COLO668 (cell line): ENCODE data around the gene AKIP1.
"Not testable (repeated sequence)": the region's sequence is repeated elsewhere in the genome, so short reads cannot be mapped to it uniquely, and the experiment has no call there.

Source experiments
- DNase-seq: peaks from one replicate; lab custom pipeline; 2025; ENCODE audit not compliant: unreplicated experiment; lab: John Stamatoyannopoulos, UW

The AKIP1 gene

GRCh38 chr11:8914661-8915018, 3.7 kb downstream of the AKIP1 start:
- DNase-seq: no peak

DNA sequence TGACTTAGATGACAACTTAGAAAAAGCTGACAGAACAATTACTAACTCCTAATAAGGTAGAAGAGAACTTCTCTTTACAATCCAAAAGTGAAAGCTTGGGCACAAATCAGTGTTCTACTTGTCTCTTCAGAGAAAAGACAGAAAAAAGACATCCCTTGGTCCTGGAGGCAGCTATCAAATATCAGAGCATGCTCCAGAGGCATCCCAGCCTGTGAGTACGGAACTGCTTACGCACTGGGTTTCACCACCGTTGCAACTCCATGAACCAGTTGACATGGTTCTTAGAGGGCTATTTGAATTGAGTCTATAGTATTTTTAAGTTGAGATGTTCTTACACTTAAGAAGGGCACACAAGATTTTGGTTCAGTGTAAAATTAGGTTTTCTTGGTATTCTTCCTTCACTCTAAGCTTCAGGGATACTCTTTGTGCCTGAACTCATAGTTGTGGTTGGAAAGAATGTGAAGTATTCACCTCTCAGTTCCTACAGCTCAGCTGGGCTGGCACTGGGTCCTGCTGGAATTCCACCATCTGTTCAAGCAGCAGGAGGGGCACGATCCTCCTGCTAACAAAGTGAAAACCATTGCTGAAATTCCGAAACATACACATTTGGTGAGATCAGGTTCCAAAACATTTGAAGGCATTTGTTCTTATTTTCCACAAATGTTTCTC, 6.3 kb downstream of the AKIP1 start:
- DNase-seq: no peak

- DNase-seq: no peak
These were observed 11.7 kb downstream of the AKIP1 start for GRCh38 chr11:8922691-8923090.

DNA sequence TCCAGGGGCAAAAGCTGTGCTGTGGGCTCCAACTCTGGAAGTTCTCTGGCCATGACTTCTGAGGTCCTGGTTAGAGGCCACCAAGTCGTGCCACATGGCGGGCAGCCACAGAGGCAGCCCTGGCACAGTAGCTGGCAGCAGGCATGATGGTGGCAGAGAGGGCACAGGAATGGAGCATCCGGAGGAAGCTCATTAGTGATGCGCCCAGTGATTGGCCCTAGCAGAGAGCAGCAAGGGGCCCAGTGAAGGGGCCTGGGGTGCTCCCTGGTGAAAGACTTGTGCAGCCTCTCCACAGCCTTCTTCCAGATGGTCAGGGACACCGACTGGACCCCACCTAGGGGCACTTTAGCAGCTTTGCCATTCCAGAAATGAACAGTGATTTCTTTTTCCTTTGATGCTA, 14.7 kb downstream of the AKIP1 start:
- DNase-seq: no peak

DNA sequence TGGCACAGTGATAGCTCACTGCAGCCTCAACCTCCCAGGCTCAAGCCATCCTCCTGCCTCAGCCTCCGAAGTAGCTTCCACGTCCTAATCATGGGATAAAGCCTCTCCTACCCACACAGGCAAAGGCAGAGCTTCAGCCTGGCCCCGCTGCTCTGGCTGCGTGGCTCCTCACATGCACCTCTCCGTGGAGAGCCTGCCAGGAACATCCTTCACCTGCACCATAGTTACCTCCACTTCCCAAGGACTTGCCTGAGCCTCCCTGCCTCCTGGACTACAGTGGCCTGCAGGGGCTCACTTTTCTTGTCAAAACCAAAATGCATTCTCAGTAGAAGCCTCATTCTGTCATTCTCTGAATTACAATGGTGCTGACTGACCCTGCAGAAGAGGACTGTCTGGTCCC, 15.2 kb downstream of the AKIP1 start:
- DNase-seq: no peak

DNA sequence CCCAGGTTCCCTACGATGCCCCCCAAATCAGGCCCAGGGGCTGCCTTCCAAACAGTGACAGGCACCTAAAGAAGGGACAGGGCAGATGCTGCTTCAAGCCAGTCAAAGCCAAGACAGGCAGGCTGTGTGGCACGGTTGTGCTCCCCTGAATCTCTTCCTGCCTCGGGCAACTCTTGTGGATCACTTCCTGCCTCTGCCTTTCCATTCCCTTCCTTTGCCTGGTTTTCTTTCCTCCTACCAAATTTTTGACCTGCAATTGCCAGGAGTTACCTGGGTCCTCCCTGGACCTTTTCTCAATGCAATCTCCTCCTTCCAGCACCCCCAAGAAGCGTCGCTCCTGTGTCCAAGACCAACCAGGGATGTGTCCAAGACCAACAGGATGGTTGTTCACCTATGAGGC, 16.2 kb downstream of the AKIP1 start:
- DNase-seq: no peak

DNA sequence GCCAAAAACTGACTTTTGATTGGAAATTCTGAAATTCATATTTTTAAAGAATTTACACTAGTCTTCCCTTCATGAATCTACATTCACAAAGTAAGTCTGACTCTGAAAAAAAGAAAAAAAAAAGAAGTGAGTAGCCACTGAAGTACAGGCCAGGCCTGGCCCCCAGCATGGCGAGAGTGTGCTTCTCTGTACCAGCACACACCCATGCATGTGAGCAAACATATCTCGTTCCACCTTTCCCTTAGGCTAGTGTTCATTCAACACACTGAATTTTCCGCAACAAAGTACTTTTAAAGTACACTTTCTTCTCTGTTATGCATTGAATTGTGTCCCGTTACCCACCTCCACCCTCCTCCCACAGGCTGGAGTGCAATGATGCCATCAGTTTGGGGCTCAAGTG, 17.2 kb downstream of the AKIP1 start:
- no peak for DNase-seq

DNA sequence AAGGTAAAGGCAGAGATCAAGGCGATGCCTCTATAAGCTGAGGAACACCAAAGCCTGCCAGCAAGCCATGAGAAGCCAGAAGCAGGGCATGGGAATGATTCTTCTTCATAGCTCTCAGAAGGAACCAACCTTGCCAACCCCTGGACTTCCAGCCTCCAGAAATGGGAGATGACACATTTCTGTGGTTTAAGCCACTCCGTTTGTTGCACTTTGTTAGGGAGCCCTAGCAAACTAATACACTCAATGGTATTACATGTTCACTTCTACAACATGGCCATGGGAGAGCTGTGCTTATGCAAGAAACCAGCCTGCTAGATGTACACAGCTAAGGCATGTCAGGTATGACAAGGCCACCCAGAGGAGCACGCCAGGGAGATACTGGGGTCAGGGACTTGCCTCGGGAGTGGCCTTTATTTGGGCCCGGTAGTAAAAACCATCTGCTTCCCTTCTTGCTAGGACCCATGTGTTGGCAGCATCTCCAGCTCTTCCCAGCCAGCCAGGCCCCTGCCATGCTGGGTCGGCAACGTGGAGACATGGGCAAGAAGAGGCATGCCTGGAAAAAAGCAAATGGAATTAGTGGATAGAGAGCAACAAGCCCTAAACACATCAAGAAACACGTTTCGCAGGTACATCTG, 18.1 kb downstream of the AKIP1 start:
- DNase-seq: no peak

DNA sequence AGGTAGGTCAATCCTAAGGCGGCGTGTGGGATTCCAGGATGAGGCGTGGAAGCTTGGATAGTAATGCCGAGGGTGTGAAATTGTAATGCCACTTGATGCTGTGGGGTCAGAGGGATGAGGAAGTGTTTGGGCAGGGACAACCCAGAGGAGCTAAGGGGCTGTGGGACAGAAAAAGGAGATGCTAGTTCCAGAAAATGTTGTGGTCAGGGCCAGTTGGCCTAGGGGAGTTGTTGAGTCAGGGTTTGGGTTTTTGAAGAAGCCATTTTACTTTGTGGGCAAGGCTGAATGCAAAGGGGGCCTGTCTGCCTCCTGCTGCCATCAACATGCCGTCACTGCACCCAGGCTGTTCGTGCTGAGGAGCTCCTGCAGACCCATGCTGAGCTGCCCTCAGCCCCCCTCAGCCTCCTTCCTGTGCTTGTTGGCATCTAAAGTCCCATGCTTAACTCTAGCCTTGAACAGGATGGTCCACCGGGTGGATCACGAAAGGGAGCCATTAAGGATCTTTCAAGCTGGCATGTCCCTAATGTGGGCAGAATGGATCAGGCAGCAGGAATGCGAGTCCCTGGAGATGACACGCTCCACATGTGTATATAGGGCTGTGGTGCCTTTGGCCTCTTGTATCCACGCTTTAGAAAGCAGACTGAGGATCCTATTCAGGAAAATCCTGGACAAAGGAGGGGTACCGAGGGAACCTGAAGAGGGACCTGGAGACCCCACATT, 19.6 kb downstream of the AKIP1 start:
- no peak for DNase-seq

GRCh38 chr11:8932564-8933180, 21.7 kb downstream of the AKIP1 start, which contains the start of gene C11orf16:
C11orf16 (minus strand) TSS chr11:8932947; CDS start chr11:8932308, 639 bp downstream.
- peak; percentile 22 for DNase-seq

DNA sequence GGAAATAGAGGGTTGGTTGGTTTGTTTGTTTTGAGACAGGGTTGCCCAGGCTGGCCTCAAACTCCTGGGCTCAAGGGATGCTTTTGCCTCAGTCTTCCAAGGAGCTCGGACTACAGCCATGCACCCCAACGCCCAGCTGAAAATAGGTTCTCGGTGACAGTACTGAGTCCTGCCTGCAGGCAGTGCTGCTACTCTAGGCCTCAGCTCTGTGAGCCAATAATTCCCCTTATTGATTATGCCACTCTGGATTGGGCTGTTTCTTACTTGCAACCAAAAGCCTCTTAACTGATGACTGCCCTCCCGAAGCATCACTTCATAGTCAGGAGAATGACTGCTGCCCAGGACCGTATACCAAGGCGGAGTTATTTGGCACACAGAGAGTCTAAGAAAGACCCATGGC, 22.9 kb downstream of the AKIP1 start:
- no peak for DNase-seq

DNA sequence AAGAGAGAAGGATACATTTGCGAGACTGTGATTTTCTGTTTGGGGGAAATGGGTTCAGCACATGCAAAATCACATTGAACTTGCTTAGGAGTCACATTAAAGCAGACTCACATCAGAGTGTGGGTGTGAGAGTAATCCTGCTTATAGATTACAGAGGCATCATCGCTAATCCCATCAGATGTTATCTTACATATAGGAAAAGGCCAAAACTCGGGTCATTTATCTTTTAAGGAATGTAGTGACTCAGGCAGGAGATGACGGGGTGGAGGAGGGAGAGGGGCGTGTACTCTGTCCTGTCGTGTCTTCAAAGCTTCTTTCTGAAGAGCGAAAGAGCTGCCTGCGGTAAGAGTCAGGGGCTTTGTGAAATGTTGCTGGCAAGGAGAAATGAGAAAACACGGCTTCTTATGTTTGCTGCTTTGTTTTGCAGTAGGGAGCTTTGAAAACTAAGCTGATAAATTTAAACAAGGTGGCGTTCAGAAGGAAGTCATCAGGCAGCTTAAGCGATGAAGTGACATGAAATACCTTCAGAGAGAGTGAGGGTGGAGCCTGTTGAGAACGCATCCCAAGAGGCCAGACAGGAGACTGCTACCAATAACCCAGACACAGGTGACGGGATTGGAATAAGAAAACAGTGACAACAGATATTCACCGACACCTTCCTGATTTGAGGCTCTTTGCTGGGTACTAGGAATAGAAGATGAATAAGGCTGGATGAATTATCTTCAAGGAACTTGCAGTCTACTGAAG, 23.9 kb downstream of the AKIP1 start:
- DNase-seq: no peak

DNA sequence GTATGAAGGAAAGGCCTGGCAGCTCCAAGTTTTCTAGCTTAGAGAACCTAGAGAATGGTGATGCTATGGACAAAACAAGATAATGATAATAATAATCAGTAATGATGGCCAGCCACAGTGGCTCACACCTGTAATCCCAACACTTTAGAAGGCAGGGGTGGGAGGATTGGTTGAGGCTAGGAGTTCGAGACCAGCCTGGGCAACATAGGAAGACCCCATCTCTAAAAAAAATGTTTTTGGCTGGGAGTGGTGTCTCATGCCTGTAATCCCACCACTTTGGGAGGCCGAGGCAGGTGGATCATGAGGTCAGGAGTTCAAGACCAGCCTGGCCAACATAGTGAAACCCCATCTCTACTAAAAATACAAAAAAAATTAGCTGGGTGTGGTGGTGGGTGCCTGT, 24.8 kb downstream of the AKIP1 start:
- DNase-seq: not testable (repeated sequence)

- no peak for DNase-seq
These were observed 26.2 kb downstream of the AKIP1 start for GRCh38 chr11:8937159-8937558.

GRCh38 chr11:8937659-8938058, 26.7 kb downstream of the AKIP1 start:
- no peak for DNase-seq

GRCh38 chr11:8941341-8942103, 30.5 kb downstream of the AKIP1 start:
- DNase-seq: no peak

- no peak for DNase-seq
These were observed 31.6 kb downstream of the AKIP1 start, which contains the start of gene ASCL3 for GRCh38 chr11:8942518-8943066. ASCL3 (minus strand) TSS chr11:8943016; CDS start chr11:8938161, 4,855 bp downstream.

- no peak for DNase-seq
These were observed 36.4 kb downstream of the AKIP1 start for GRCh38 chr11:8947230-8947943.

DNA sequence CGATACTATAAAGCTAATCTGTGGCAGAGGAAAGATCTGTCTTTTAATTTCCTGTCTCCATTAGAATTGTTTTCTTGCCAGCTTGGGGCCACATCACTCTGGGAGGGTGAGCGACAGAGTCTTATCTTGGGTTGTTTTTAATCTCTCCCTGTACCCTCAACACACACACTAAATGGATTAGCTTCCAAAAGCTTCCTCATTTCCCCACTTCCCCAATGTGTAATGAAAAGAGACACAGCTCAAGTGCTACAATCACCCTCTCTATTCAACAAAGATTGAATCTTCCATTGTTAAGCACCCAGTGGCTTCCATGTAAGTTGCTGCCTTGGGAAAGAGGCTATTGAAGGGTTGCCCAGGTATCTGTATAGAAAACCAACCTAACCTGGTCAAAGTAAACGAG, 37.9 kb downstream of the AKIP1 start:
- no peak for DNase-seq
